GOT3 (cell line): ENCODE data around the gene C1QTNF4.
"Not testable (repeated sequence)": the region's sequence is repeated elsewhere in the genome, so short reads cannot be mapped to it uniquely, and the experiment has no call there.

Experiments
- DNase-seq: peaks from one replicate; lab custom pipeline; 2025; ENCODE audit warnings: mixed read lengths; lab: John Stamatoyannopoulos, UW

Gene C1QTNF4

DNA sequence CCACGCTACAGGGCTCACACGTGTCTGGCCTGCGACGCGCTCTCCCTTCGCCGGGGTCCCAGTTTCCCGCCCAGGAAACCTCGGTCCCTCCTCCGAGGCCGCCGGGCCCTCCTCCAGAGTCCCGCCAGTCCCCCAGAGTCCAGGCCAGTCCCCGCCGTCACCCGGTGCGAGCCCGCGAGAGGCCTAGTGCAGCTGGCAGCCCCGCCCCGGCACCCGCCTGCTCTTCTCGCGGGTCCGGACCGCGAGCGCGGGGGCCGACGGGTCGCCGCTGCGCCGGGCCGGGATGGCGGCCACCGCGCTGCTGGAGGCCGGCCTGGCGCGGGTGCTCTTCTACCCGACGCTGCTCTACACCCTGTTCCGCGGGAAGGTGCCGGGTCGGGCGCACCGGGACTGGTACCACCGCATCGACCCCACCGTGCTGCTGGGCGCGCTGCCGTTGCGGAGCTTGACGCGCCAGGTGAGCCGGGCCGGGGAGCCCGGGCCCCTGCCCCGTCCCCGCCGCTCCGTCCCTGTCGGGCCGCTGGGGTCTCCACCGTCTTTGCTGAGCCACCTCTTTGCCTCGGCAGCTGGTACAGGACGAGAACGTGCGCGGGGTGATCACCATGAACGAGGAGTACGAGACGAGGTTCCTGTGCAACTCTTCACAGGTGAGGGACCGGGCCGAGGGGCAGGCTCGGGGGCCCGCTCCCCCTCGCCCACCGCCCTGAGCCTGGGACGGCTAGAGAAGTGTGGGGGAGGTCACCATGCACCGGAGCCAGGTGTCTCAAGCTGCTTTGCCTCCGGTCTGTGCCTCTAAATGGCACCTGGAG, 28.7 kb downstream of the C1QTNF4 start, which contains the start of gene PTPMT1:
Gene PTPMT1, plus strand, starts transcription at position 260 of the 809 bp plus-strand sequence. Its CDS starts 24 bp downstream, at position 284.
- no peak for DNase-seq

DNA sequence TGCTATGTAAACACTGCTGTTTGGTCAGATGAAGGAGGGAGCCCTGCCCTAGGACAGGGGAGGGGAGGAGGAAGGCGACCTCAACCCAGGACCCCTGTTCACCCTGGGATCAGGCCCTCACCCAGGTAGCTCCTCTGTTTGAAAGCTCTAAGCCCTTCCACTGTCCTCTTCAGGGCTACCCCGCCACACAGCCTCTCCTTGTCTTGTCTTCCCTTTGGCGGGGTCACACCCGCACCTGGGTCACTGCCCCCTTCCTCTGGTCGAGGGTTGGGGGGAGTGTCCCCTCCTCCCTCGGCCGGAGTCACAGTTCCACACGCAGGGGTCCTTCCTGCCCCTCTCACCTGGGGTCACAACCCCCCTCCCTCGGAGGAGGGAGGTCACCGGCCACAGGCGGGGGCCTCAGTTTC, 29.3 kb downstream of the C1QTNF4 start:
- no peak for DNase-seq

DNA sequence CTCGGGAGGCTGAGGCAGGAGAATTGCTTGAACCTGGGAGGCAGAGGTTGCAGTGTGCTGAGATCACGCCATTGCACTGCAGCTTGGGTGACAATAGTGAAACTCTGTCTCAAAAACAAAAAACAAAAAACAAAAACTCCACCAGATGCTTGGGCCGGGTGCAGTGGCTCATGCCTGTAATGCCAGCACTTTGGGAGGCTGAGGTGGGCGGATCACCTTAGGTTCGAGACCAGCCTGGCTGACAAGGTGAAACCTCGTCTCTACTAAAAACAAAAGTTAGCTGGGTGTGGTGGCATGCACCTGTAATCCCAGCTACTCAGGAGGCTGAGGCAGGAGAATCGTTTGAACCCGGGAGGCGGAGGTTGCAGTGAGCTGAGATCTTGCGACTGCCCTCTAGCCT, 29.8 kb downstream of the C1QTNF4 start:
- not testable (repeated sequence) for DNase-seq

- DNase-seq: not testable (repeated sequence)
Observed at GRCh38 chr11:47562393-47562792, 31.8 kb downstream of the C1QTNF4 start.

GRCh38 chr11:47560426-47560825, 33.8 kb downstream of the C1QTNF4 start:
- DNase-seq: no peak

DNA sequence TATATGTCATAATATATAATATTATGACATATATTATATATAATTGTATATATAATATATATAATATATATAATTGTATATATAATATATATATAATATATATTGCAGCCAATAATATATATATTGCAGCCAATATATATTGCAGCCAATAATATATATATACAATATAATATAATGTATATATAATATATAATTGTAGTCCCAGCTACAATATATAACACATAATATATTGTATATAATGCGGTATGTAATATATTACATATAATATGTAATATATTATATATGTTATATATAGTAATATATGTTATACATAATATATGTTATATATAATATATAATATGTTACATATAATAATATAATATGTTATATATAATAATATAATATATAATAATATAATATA, 35.5 kb downstream of the C1QTNF4 start:
- DNase-seq: no peak

DNA sequence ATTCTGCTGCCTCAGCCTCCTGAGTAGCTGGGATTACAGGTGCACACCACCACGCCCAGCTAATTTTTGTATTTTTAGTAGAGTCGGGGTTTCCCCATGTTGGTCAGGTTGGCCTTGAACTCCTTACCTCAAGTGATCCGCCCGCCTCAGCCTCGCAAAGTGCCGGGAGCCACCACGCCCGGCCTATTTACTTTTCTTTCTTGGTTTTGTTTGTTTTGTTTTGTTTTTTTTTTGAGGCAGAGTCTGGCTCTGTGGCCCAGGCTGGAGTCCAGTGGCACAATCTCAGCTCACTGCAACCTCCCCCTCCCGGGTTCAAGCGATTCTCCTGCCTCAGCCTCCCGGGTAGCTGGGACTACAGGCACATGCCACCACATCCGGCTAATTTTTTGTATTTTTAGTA, 37.2 kb downstream of the C1QTNF4 start:
- not testable (repeated sequence) for DNase-seq

DNA sequence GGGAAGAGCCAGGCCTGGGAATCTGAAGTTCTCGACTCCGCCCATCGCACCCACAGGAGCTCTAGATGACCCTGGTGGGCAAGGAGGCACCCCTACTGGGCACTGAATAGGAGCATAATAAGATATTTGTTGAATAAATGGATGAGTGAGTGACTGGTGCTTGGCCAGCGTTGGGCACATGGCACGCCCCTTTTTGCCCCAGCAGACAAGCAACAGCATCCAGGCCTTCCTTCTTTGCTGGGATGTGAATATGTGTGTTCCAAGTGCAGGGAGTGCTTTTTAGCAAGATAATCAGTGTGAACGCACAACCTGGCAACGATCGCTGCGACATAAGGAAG, 40.8 kb downstream of the C1QTNF4 start:
- no peak for DNase-seq

DNA sequence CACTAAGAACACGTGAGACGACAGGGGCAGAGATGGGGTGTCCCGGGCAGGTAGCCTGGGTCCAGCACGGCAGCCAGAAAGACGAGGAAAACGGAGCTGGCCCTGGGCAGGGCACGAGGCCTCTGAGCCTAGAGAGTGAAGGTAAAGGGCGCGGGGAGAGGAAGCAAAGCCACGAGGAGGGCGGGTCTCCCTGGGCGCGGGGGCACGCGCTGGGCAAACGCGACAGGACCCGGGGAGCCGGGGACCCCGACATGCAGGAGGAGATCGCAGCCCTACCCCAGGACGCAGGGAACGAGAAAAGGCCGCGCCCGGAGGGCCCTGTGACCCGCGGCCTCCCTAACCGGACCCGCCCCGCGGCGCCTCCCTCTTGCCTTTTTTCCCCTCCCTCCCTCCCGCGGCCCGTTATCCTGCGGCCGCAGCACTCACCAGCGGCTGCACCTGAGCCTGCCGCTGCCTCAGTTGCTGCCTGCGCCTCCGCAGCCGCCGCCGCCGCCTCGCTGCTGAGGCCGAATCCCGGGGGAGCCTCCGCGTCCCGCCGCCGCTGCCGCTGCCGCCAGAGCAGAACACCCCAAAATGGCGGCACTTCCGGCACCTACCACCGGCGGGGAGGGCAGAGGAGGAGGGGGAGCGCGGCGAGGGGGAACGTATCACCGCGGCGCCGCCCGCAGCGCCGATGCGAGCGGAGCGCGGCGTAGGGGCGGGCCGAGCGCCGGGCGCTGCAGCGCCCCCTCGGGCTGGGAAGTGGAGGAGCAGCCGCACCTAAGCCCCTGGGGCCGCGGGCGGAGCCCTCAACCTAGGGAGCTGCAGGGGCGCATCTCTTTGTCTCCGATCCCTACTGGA, 41.4 kb downstream of the C1QTNF4 start, which contains the start of gene CELF1:
Gene CELF1, minus strand, starts transcription at position 567 of the 840 bp plus-strand sequence. CDS start 53,609 bp downstream, outside the sequence.
- DNase-seq: peak; percentile 83

DNA sequence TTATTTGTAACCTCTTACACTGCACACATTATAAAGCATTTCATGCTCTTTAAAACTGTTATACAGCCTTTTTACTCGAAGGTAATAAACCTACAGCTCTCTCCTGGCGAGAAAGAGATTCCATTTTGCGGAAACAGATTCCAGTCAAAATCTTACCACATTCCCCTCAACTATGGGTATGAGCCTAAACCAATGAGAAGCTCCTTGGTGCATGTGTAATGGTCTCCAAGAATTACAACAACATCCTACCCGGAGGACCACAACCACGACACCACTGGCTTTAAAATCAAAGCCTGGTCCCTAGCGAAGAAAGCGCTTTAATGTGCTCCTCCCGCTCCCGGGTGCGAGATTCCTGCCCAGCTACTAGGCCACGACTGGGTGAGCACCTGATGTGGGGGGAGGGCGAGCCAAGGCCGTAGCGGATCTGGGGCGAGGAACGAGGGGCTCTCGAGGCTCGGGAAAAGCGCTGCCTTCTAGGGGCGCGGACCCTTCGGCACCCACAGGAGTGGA, 42.1 kb downstream of the C1QTNF4 start:
- DNase-seq: no peak

DNA sequence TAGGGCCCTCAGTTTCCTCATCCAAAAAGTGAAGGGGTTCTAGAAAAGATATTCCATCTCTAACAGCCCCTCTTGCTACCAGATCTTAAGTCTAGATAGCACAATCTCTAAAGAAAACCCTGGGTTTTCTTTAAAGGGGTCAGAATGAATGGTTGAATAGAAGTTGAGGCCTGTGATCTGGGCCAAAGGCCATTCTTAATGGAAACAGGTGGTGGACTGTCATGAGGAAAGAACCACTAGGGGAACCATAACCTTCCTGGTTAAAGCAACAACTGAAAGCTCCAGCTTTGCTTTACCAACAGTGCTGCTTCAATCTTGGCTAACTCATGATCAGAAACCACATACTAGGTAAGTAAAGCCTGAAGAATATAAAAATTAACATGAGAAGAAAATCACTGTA, 43.1 kb downstream of the C1QTNF4 start:
- DNase-seq: no peak

DNA sequence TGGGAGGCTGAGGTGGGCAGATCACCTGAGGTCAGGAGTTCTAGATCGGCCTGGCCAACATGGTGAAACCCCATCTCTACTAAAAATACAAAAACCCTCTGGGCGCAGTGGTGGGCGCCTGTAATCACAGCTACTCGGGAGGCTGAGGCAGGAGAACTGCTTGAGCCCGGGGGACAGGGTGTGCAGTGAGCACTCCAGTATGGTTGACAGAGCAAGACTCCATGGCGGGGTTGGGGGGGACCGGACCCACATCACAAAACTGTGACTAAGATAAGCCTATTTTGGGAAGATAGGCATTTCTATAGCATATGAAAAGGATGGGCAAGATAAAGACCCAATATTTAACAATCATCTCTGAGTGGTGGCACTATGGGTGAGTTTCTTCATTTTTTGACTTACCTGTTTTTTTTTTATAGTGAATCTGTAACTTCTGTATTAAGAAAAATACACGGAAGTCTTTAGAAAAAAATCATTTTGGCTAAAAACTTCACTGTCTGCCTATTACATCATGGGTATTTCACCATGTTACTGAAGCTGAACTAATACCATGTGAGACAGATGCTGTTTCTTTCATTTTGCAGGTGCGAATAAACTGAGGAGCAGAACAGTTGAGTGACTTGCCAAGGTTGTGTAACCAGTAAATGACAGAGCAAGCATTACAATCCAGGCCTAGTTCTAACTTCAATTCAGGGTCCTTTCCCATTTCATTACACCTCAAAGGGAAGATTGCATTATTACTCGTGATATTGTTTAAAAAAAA, 43.7 kb downstream of the C1QTNF4 start:
- no peak for DNase-seq

- DNase-seq: not testable (repeated sequence)
Observed at GRCh38 chr11:47546274-47546673, 47.9 kb downstream of the C1QTNF4 start.

DNA sequence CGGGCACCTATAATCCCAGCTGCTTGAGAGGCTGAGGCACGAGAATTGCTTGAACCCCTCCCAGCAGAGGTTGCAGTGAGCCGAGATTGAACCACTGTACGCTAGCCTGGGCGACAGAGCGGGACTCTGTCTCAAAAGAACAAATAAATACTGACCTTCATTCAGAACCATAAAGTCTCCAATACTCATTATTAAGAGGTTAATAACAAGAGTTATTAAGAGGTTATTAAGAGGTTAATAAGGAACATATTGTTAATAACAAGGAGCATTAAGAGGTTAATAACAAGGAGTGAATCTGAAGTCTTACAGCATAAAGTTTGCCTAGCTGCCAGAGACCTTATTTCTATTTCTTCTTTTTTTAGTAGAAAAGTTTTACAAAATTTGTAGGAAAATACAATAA, 48.9 kb downstream of the C1QTNF4 start:
- DNase-seq: no peak

GRCh38 chr11:47541070-47541469, 53.1 kb downstream of the C1QTNF4 start:
- no peak for DNase-seq

GRCh38 chr11:47539681-47540039, 54.6 kb downstream of the C1QTNF4 start:
- no peak for DNase-seq
